ENCODE measurements around the gene PRICKLE4.

PRICKLE4 gene

DNA sequence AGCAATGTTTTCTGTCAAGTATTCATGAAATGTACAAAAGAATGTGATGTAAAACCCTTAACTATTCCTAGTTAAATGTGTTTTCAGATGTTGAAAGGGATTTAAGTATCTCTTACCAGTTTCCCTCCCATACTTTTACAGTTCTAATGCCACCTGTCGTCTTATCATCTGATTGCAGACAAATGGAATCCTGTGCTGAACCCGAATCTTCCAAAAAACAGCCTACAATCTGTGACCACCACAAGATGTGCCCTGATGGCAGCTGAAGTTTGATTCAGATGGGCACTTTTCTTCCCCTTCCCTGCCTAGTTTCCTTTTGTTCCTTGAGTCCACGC lies 8.8 kb downstream of the PRICKLE4 start:
- CTCF ChIA-PET: interaction anchor here (5.5 to 19.1 kb wide), 4 partner anchors 11 to 255 kb away, joined by 46 to 514 read pairs (median 94); partner anchors contain the start of genes BYSL, MED20 and TAF8
- no peak overlapping the region for H3K4me3 ChIP-seq (ENCODE audit: low read depth, low read length)
- no peak for DNase-seq (ENCODE audit: low read depth, low spot score)
- POLR2A ChIA-PET: no interaction called here
- TF ChIP-seq, protein P1, sequence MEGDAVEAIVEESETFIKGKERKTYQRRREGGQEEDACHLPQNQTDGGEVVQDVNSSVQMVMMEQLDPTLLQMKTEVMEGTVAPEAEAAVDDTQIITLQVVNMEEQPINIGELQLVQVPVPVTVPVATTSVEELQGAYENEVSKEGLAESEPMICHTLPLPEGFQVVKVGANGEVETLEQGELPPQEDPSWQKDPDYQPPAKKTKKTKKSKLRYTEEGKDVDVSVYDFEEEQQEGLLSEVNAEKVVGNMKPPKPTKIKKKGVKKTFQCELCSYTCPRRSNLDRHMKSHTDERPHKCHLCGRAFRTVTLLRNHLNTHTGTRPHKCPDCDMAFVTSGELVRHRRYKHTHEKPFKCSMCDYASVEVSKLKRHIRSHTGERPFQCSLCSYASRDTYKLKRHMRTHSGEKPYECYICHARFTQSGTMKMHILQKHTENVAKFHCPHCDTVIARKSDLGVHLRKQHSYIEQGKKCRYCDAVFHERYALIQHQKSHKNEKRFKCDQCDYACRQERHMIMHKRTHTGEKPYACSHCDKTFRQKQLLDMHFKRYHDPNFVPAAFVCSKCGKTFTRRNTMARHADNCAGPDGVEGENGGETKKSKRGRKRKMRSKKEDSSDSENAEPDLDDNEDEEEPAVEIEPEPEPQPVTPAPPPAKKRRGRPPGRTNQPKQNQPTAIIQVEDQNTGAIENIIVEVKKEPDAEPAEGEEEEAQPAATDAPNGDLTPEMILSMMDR (IDR thresholded peaks at IDR 0.05; ENCODE audit: insufficient read depth, low read length, missing control alignments): no peak

DNA sequence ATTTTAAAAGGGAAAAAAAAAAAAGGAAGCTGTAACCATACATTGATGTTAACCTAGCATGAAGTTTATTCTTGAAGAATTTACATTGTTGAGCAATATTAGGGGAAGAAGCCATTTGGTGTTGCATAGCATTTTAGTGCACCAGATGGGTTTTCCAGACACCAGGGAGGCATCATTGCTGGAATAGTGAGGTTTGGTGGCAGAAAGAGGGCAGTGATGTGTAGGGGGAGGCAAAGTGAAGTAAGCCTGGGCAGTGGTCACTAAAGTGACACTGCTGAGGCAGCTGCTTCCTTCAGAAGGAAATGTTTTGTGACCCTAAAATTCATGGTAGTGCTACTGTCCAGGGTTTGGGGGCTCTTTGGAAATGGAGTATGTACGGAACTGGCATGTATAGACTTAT lies 9.5 kb downstream of the PRICKLE4 start:
- POLR2A ChIA-PET: no interaction called here

DNA sequence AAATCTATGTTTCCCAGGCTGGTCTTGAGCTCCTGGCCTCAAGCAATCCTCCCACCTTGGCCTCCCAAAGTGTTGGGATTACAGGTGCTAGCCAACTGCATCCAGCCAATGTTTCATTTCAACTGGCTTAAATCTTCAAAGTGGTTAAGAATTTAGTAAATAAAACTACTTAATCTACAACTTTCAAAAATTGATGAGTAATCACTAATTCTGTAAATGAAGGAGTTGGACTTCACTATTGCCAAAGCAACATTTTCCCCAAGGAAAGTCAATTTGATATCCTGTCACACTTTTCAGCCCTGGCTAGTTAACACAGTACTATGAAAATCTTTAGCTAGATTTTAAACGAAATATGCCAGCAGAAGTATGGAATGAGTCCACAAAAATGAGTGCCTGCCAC lies 10.7 kb downstream of the PRICKLE4 start:
- CTCF ChIA-PET: interaction anchor here (0.9 to 19.1 kb wide), 6 partner anchors 9 to 254 kb away, joined by 3 to 514 read pairs (median 48); partner anchors contain the start of genes BYSL, MED20 and TAF8
- POLR2A ChIA-PET: no interaction called here

More for the DNA sequence above, 9.5 kb downstream of the PRICKLE4 start:
- DNase-seq (ENCODE audit: low read depth, low spot score): no peak
- CTCF ChIA-PET: interaction anchor here (5.5 to 19.1 kb wide), 4 partner anchors 10 to 255 kb away, joined by 46 to 514 read pairs (median 94); partner anchors contain the start of genes BYSL, MED20 and TAF8
- no peak overlapping the region for H3K4me3 ChIP-seq (ENCODE audit: low read depth, low read length)
- TF ChIP-seq, protein P1 (IDR thresholded peaks at IDR 0.05; ENCODE audit: insufficient read depth, low read length, missing control alignments): no peak

DNA sequence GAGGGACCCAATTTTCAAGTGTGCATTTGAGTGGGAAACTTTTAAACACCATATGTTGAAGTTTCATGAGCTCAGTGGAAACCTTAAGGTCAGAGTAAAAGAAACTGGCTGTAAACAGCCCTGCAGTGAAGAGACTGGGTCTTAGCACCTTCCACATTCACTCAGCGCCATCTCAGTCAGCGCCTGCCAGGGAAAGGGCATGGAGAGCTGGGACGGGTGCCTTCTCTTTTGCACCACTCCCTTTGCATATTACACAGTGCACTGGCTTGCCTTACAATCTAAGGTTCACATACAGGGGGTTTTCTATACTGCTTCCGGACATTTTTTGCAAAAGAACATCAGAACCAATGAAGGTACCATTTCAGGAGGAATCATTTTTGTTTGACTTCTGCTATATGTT lies 11.4 kb downstream of the PRICKLE4 start:
- TF ChIP-seq, protein P1 (IDR thresholded peaks at IDR 0.05; ENCODE audit: insufficient read depth, low read length, missing control alignments): no peak
- DNase-seq (ENCODE audit: low read depth, low spot score): no peak
- no peak overlapping the region for H3K4me3 ChIP-seq (ENCODE audit: low read depth, low read length)
- POLR2A ChIA-PET: no interaction called here
- CTCF ChIA-PET: interaction anchor here (0.7 to 19.1 kb wide), 7 partner anchors 8 to 253 kb away, joined by 3 to 514 read pairs (median 6); partner anchors contain the start of genes BYSL, MED20 and TAF8

More for the DNA sequence above, 10.7 kb downstream of the PRICKLE4 start:
- no peak overlapping the region for H3K4me3 ChIP-seq (ENCODE audit: low read depth, low read length)
- TF ChIP-seq, protein P1 (IDR thresholded peaks at IDR 0.05; ENCODE audit: insufficient read depth, low read length, missing control alignments): no peak
- no peak for DNase-seq (ENCODE audit: low read depth, low spot score)

DNA sequence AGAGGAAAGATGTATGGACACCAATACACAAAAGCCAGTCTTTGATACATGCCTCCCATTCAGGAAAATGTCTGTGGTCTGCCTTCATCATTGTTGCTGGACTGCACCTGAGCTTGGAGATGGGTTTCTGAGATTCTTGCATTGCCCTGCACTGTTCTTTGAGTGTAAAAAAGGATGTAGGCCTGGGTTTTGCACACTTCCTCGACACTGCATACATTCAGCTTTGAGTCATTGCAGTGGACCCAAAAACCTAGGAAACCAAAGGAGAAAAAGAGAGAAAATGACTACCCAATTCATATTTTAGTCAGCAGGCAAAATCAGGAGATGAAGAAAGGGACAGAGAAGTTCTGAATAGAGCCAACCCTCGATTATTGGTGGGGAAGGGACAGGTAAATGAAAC lies 15.9 kb downstream of the PRICKLE4 start:
- CTCF ChIA-PET: interaction anchor here (4.7 to 19.1 kb wide), 2 partner anchors 9 to 248 kb away, joined by 31 to 514 read pairs; partner anchors contain the start of genes TAF8 and TOMM6
- DNase-seq (ENCODE audit: low read depth, low spot score): no peak
- H3K4me3 ChIP-seq (ENCODE audit: low read depth, low read length): no peak overlapping the region
- TF ChIP-seq, protein P1 (IDR thresholded peaks at IDR 0.05; ENCODE audit: insufficient read depth, low read length, missing control alignments): no peak
- POLR2A ChIA-PET: interaction anchor here (0.5 kb wide), 1 partner anchor 9 kb away, joined by 3 read pairs; the partner anchor contains the start of gene TOMM6

DNA sequence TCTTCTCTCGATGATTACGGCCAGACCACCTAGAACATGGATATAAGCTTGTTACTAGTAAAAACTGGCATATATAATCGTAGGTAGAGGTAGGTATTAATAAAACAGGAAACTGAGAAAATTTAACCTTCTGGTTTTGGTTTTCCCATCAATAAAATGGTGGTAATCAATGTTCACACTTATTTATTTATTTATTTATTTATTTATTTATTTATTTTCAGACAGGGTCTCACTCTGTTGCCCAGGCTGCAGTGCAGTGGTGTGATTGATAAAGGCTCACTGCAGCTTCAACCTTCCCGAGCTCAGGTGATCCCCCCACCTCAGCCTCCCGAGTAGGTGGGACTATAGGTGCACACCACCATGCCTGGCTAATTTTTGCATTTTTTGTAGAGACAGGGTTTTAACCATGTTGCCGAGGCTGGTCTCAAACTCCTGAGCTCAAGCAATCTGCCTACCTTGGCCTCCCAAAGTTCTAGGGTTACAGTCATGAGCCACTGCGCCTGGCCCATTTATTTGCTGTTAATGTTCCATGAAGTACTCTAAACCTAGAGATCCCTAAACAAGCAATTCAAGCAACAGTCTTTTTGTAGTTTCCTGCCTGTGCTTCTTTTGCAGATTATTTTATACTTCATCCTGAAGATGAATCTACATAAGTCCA lies 18.4 kb downstream of the PRICKLE4 start:
- DNase-seq (ENCODE audit: low read depth, low spot score): no peak
- TF ChIP-seq, protein P1 (IDR thresholded peaks at IDR 0.05; ENCODE audit: insufficient read depth, low read length, missing control alignments): no peak
- no peak overlapping the region for H3K4me3 ChIP-seq (ENCODE audit: low read depth, low read length)
- ChIA-PET POLR2A (no interaction called here), CTCF (interaction anchor here (0.9 to 4.0 kb wide), 5 partner anchors 10 to 430 kb away, joined by 4 to 201 read pairs (median 52); partner anchors contain the start of genes BYSL, MED20 and TOMM6)

Measured in AG04449 (cell line).